A172 (cell line): ENCODE data around the gene AXIN2. TPM values are rescaled to one million over a fixed set of nuclear protein-coding genes. Genes with fewer than 3 reads are reported as not detected.
A peak's percentile ranks its signal among the peaks of the same experiment; 100 is the strongest.

ENCODE experiments used
- DNase-seq: peaks from one replicate; pipeline ENCODE4 v3.0.0-alpha.2; 2015; ENCODE audit warnings: low spot score
- total RNA-seq: library from RNA; depleted of rRNA; stranded (reverse); fragments of >200 nt; shearing (Covaris generic); gene quantifications from 2 replicates; pipeline ENCODE4 v1.2.3, GENCODE V29; 2014

The AXIN2 gene
- total RNA-seq, 1 experiment from 2014 or later, result 1.2 TPM

- DNase-seq, result peak; percentile 53
Measured at GRCh38 chr17:65556014-65556909, 5.2 kb downstream of the AXIN2 start.

- DNase-seq, result no peak
Measured at GRCh38 chr17:65554553-65555223, 6.8 kb downstream of the AXIN2 start.

GRCh38 chr17:65553646-65554552, 7.5 kb downstream of the AXIN2 start:
- no peak for DNase-seq

GRCh38 chr17:65553009-65553645, 8.3 kb downstream of the AXIN2 start:
- DNase-seq, result peak; percentile 34

- DNase-seq, result no peak
Measured at GRCh38 chr17:65552214-65552613, 9.2 kb downstream of the AXIN2 start.

- no peak for DNase-seq
Measured at GRCh38 chr17:65551267-65552040, 10.0 kb downstream of the AXIN2 start.

- DNase-seq, result no peak
Measured at GRCh38 chr17:65550758-65551157, 10.7 kb downstream of the AXIN2 start.

- no peak for DNase-seq
Measured at GRCh38 chr17:65550075-65550662, 11.3 kb downstream of the AXIN2 start.

- DNase-seq, result no peak
Measured at GRCh38 chr17:65548269-65548969, 13.0 kb downstream of the AXIN2 start.

GRCh38 chr17:65547253-65547670, 14.2 kb downstream of the AXIN2 start:
- no peak for DNase-seq

GRCh38 chr17:65546579-65546978, 14.9 kb downstream of the AXIN2 start:
- DNase-seq, result no peak

GRCh38 chr17:65545705-65546523, 15.5 kb downstream of the AXIN2 start:
- DNase-seq, result no peak

GRCh38 chr17:65544672-65545071, 16.8 kb downstream of the AXIN2 start:
- no peak for DNase-seq

GRCh38 chr17:65542610-65543009, 18.8 kb downstream of the AXIN2 start:
- no peak for DNase-seq

GRCh38 chr17:65542067-65542466, 19.4 kb downstream of the AXIN2 start:
- no peak for DNase-seq

- no peak for DNase-seq
Measured at GRCh38 chr17:65541453-65541852, 20.0 kb downstream of the AXIN2 start.

- no peak for DNase-seq
Measured at GRCh38 chr17:65539630-65540266, 21.7 kb downstream of the AXIN2 start.
